HepG2 (cell line): ENCODE data around the gene NACC2. TPM values are rescaled to one million over a fixed set of nuclear protein-coding genes. Genes with fewer than 3 reads are reported as not detected.

Experiments
- ATAC-seq: fragments of 200-7000 bp; cut with Tn5 transposase; 3 replicates; pipeline ENCODE4 v1.9.1; 2020; ENCODE audit warnings: mild to moderate bottlenecking, moderate library complexity
- BruUV-seq: library from RNA; stranded (reverse); fragments of 400-500 nt; replicated peaks from 2 replicates; lab custom pipeline; 2021; lab: Mats Ljungman, UMichigan
- CTCF ChIA-PET: fragments of 300-600 bp; formaldehyde crosslinking; extraction: SDS; loops from one replicate; lab custom pipeline; 2021; ENCODE audit warnings: low total read pairs, inconsistent platforms, low intra/inter-chr PET ratio; lab: Yijun Ruan, JAX
- POLR2A ChIA-PET: fragments of 350-600 bp; sonication (Branson Sonifier 250); formaldehyde crosslinking; loops from one replicate; lab custom pipeline; 2020; ENCODE audit warnings: antibody characterized with exemption, inconsistent platforms; lab: Yijun Ruan, JAX
- DNase-seq: peaks from one replicate; pipeline ENCODE4 v3.0.0-alpha.2; 2015; ENCODE audit warnings: low spot score
- FAIRE-seq: peaks from 3 replicates; lab custom pipeline; 2011; peaks lifted over from hg19 to GRCh38; lab: Jason Lieb, UNC
- H2AFZ ChIP-seq: one replicate; pipeline ENCODE4 v1.6.1; 2011; ENCODE audit warnings: low read length, inconsistent platforms
- H3K27ac ChIP-seq: fragments of 300-600 bp; 3 replicates; pipeline ENCODE4 v1.8.0; 2011; ENCODE audit warnings: mixed run types, mild to moderate bottlenecking, mixed read lengths, low read length, inconsistent platforms; ENCODE audit not compliant: insufficient read depth; ENCODE audit errors: extremely low read length
- H3K27me3 ChIP-seq, 2 experiments: fragments of 200-600 bp in 1 of 2; 2 replicates in 1 of 2; 3 replicates in 1 of 2; pipeline versions ENCODE4 v1.6.0 to v1.8.0; 2011; ENCODE audit warnings: low read length in 2 of 2, mild to moderate bottlenecking in 2 of 2, moderate library complexity in 2 of 2, inconsistent platforms in 1 of 2; ENCODE audit not compliant: insufficient read depth in 2 of 2, control insufficient read depth in 1 of 2
- H3K36me3 ChIP-seq, 2 experiments: fragments of 200-600 bp in 1 of 2; replicated peaks in 1 of 2; 2 replicates in 1 of 2; 3 replicates in 1 of 2; pipeline versions ENCODE4 v1.5.1 to v1.8.0; 2011; ENCODE audit warnings: low read length in 2 of 2, inconsistent platforms in 1 of 2; ENCODE audit not compliant: insufficient read depth in 2 of 2, control insufficient read depth in 1 of 2
- H3K4me1 ChIP-seq: 2 replicates; pipeline ENCODE4 v1.5.1; 2012; ENCODE audit warnings: low read length, inconsistent platforms; ENCODE audit not compliant: insufficient read depth
- H3K4me2 ChIP-seq: 2 replicates; pipeline ENCODE4 v1.6.0; 2011; ENCODE audit warnings: low read depth, low read length, inconsistent platforms
- H3K4me3 ChIP-seq, 3 experiments: fragments of 200-600 bp in 1 of 3; sonication (generic), shearing (Covaris generic) in 1 of 3; replicated peaks in 1 of 3; 2 replicates each; pipeline ENCODE4 v1.5.1; 2011 to 2016; ENCODE audit warnings: low read length in 3 of 3, inconsistent platforms in 2 of 3, low read depth in 2 of 3, mild to moderate bottlenecking in 2 of 3, control low read depth in 1 of 3, mixed read lengths in 1 of 3; ENCODE audit not compliant: insufficient read depth in 1 of 3
- H3K79me2 ChIP-seq: one replicate; pipeline ENCODE4 v1.6.1; 2011; ENCODE audit warnings: low read length, inconsistent platforms; ENCODE audit not compliant: insufficient read depth
- H3K9ac ChIP-seq: 2 replicates; pipeline ENCODE4 v1.6.0; 2011; ENCODE audit warnings: mild to moderate bottlenecking, low read depth, low read length, inconsistent platforms; ENCODE audit not compliant: insufficient read depth
- H3K9me3 ChIP-seq: 2 replicates; pipeline ENCODE4 v1.5.1; 2012; ENCODE audit warnings: mild to moderate bottlenecking, low read length
- H4K20me1 ChIP-seq: 2 replicates; pipeline ENCODE4 v1.6.0; 2011; ENCODE audit warnings: inconsistent platforms, mild to moderate bottlenecking, low read length, moderate library complexity; ENCODE audit not compliant: insufficient read depth
- AGO1 ChIP-seq: fragments of 200-400 bp; formaldehyde crosslinking; IDR thresholded peaks from 2 replicates; pipeline ENCODE4 v1.6.1; 2017; ENCODE audit warnings: mild to moderate bottlenecking, low read depth, low read length, moderate library complexity; ENCODE audit not compliant: poor library complexity, severe bottlenecking
- AGO2 ChIP-seq: fragments of 200-400 bp; formaldehyde crosslinking; optimal IDR thresholded peaks from 2 replicates; pipeline ENCODE3; 2017; ENCODE audit warnings: mild to moderate bottlenecking, low read depth, low read length, moderate library complexity
- HDAC6 ChIP-seq: fragments of 200-600 bp; sonication (generic); IDR thresholded peaks from 2 replicates; pipeline ENCODE4 v1.7.0; 2017; ENCODE audit warnings: mild to moderate bottlenecking, antibody characterized with exemption, low read length, low read depth
- SCMH1 ChIP-seq: sonication (generic); formaldehyde crosslinking; IDR thresholded peaks from 2 replicates; pipeline ENCODE4 v1.9.0; 2021; ENCODE audit warnings: missing genetic modification reagents, mild to moderate bottlenecking, borderline replicate concordance
- STAT5B ChIP-seq: sonication (generic); formaldehyde crosslinking; IDR thresholded peaks from 2 replicates; pipeline ENCODE4 v1.4.0; 2020; ENCODE audit warnings: missing genetic modification reagents
- ZBTB21 ChIP-seq: sonication (generic); formaldehyde crosslinking; IDR thresholded peaks from 2 replicates; pipeline ENCODE4 v1.4.0; 2020; ENCODE audit warnings: missing genetic modification reagents
- ZBTB33 ChIP-seq: sonication (generic); formaldehyde crosslinking; IDR thresholded peaks from 2 replicates; pipeline ENCODE4 v1.4.0; 2020; ENCODE audit warnings: missing genetic modification reagents
- ZFP1 ChIP-seq: IDR thresholded peaks from 2 replicates; pipeline ENCODE4 v1.6.1; 2016
- ZFY ChIP-seq: sonication (generic); formaldehyde crosslinking; IDR thresholded peaks from 2 replicates; pipeline ENCODE4 v1.4.0; 2020; ENCODE audit warnings: missing genetic modification reagents
- ZNF567 ChIP-seq: sonication (generic); formaldehyde crosslinking; IDR thresholded peaks from 2 replicates; pipeline ENCODE4 v1.8.1; 2023; ENCODE audit warnings: mild to moderate bottlenecking, missing genetic modification reagents, borderline replicate concordance
- WGBS: methylation state at CpG from one replicate; pipeline ENCODE4 v1.1.6; 2017; ENCODE audit warnings: low lambda C conversion rate; 5-methylcytosine and 5-hydroxymethylcytosine counted together
- in situ Hi-C: cut with HindIII; loops from 2 replicates; pipeline ENCODE4 v1.10.0; 2017; ENCODE audit warnings: low pct_unique_long_range_greater_than_20kb; ENCODE audit not compliant: extremely low pct_ligation_motif_present
- intact Hi-C: fragments of 100-400 bp; cut with micrococcal nuclease; formaldehyde crosslinking; loops from one replicate; pipeline ENCODE4 v1.10.0; 2022; ENCODE audit not compliant: unreplicated experiment
- polyA plus RNA-seq, 8 experiments: library from polyadenylated mRNA; depleted of rRNA in 3 of 8; stranded (reverse) in 7 of 8; unstranded in 1 of 8; fragments of >200 nt; fragmentation: Illumina TruSeq in 4 of 8; extraction: Trizol in 4 of 8; gene quantifications; 2 replicates each; pipeline versions ENCODE4 v1.2.1 to v1.2.3, GENCODE V29; 2011 to 2016; ENCODE audit warnings: low read depth in 4 of 8, missing spikeins in 1 of 8, mixed read lengths in 1 of 8; ENCODE audit not compliant: insufficient read depth in 1 of 8
- total RNA-seq, 5 experiments: library from RNA; depleted of rRNA; stranded (reverse); fragments of >200 nt; fragmentation: Illumina TruSeq; extraction: Trizol; gene quantifications; 2 replicates each; pipeline ENCODE4 v1.2.3, GENCODE V29; 2016; ENCODE audit warnings: low read depth in 1 of 5

NACC2 gene
- total and polyA plus RNA-seq, 2 of the 13 experiments (the other 11 are each of a cell fraction or from before 2014, with no cell fraction given), result 5.9 to 12.3 TPM

- BruUV-seq, result no TSS peak
Measured at GRCh38 chr9:136112541-136112940, 17.5 kb upstream of the NACC2 start.

GRCh38 chr9:136111910-136112309 is 16.8 kb upstream of the NACC2 start:
- no peak overlapping the region for H3K27ac ChIP-seq
- H3K27me3 ChIP-seq, result no peaks in the 10 kb centered on the region; a peak in 1 of 5 replicates
- no peak overlapping the region for H2AFZ ChIP-seq
- BruUV-seq, result no TSS peak
- ATAC-seq (no peak), DNase-seq (no peak), FAIRE-seq (no peak)
- ChIA-PET POLR2A (no interaction called here), CTCF (no interaction called here)
- 69% methylated on average over 13 of the region's 16 CpGs for WGBS
- H4K20me1 ChIP-seq, result no peaks in the 10 kb centered on the region
- H3K4me1 ChIP-seq, result peaks cover 2% of the 10 kb centered on the region
- no peak overlapping the region for H3K9ac ChIP-seq
- intact Hi-C loops, result no loop called here
- TF ChIP-seq ZBTB33 (0 out of 2 replicates have a peak, but pooled peaks have one; percentile 12), ZFY (CRISPR knock-in tag) (no peak)
- H3K9me3 ChIP-seq, result no peaks in the 10 kb centered on the region
- no peaks in the 10 kb centered on the region for H3K79me2 ChIP-seq
- no peak overlapping the region for H3K4me3 ChIP-seq
- in situ Hi-C loops, result no loop called here
- no peaks in the 10 kb centered on the region for H3K36me3 ChIP-seq
- H3K4me2 ChIP-seq, result no peak overlapping the region

More at GRCh38 chr9:136112541-136112940, 17.5 kb upstream of the NACC2 start:
- Histone ChIP-seq H2AFZ (no peak overlapping the region), H3K36me3 (no peaks in the 10 kb centered on the region), H3K4me2 (no peak overlapping the region), H3K9ac (no peak overlapping the region), H4K20me1 (no peaks in the 10 kb centered on the region), H3K4me1 (peaks cover 8% of the 10 kb centered on the region), H3K79me2 (no peaks in the 10 kb centered on the region), H3K9me3 (no peaks in the 10 kb centered on the region), H3K4me3 (no peak overlapping the region), H3K27ac (no peak overlapping the region), H3K27me3 (no peaks in the 10 kb centered on the region; a peak in 1 of 5 replicates)
- WGBS, result 100% methylated on average over 1 of the region's 11 CpGs
- DNase-seq (no peak), ATAC-seq (no peak), FAIRE-seq (no peak)
- POLR2A ChIA-PET, result no interaction called here
- CTCF ChIA-PET, result no interaction called here
- peak; percentile 53 for TF ChIP-seq AGO2
- TF ChIP-seq ZBTB21 (CRISPR knock-in tag), result no peak
- TF ChIP-seq ZFP1 (CRISPR knock-in tag), result no peak
- no peak for TF ChIP-seq SCMH1
- TF ChIP-seq STAT5B (CRISPR knock-in tag), result no peak
- TF ChIP-seq AGO1, result no peak
- TF ChIP-seq HDAC6, result no peak
- no peak for TF ChIP-seq ZNF567 (CRISPR knock-in tag)
- intact Hi-C loops, result no loop called here
- in situ Hi-C loops, result no loop called here
